NT2/D1 (cell line): ENCODE data around the gene FASN.

Experiments used
- SUZ12 ChIP-seq: IDR thresholded peaks from 2 replicates; pipeline ENCODE4 v1.6.1; 2011; ENCODE audit not compliant: insufficient read length, insufficient read depth; ENCODE audit errors: extremely low read depth
- YY1 ChIP-seq: IDR thresholded peaks from 2 replicates; pipeline ENCODE4 v1.6.1; 2011; ENCODE audit not compliant: insufficient read length, insufficient read depth
- ZNF274 ChIP-seq: IDR thresholded peaks from 2 replicates; pipeline ENCODE4 v1.6.1; 2011; ENCODE audit warnings: mild to moderate bottlenecking, low read depth, low read length

- no peak for TF ChIP-seq YY1
- no peak for TF ChIP-seq ZNF274
- TF ChIP-seq SUZ12, result no peak
Measured at GRCh38 chr17:82076018-82076784, 21.8 kb downstream of the FASN start.
